HUES64 (cell line): ENCODE measurements around the gene PAK4.

Experiments used
- H3K27ac ChIP-seq: 2 replicates; pipeline ENCODE4 v1.7.0; 2013; ENCODE audit warnings: low read depth, low read length, inconsistent platforms
- H3K27me3 ChIP-seq: 2 replicates; pipeline ENCODE4 v1.6.1; 2013; ENCODE audit warnings: mild to moderate bottlenecking, low read length; ENCODE audit not compliant: insufficient read depth
- H3K36me3 ChIP-seq: 2 replicates; pipeline ENCODE4 v1.6.1; 2013; ENCODE audit warnings: mild to moderate bottlenecking, low read length; ENCODE audit not compliant: insufficient read depth
- H3K4me1 ChIP-seq: 2 replicates; pipeline ENCODE4 v1.6.1; 2013; ENCODE audit warnings: mild to moderate bottlenecking, low read length, moderate library complexity; ENCODE audit not compliant: insufficient read depth
- H3K4me3 ChIP-seq: 2 replicates; pipeline ENCODE4 v1.5.1; 2013; ENCODE audit warnings: mild to moderate bottlenecking, low read length, moderate library complexity
- H3K9ac ChIP-seq: 2 replicates; pipeline ENCODE4 v1.6.1; 2013; ENCODE audit warnings: mild to moderate bottlenecking, low read depth, low read length
- H3K9me3 ChIP-seq: 2 replicates; pipeline ENCODE4 v1.6.1; 2013; ENCODE audit warnings: low read depth, low read length; ENCODE audit not compliant: insufficient read depth
- WGBS: fragments of 150-250, 120-280 bp; methylation state at CpG from one replicate; pipeline ENCODE4 v1.1.7; 2013; ENCODE audit warnings: missing lambda C conversion rate; 5-methylcytosine and 5-hydroxymethylcytosine counted together

The PAK4 gene

GRCh38 chr19:39192846-39193245, 67.3 kb downstream of the PAK4 start:
- Histone ChIP-seq H3K27ac (no peak overlapping the region), H3K9me3 (no peaks in the 10 kb centered on the region)
- 90% methylated on average over 2 of the region's 2 CpGs for WGBS

GRCh38 chr19:39193803-39194202, 68.2 kb downstream of the PAK4 start:
- H3K4me3 ChIP-seq, result no peak overlapping the region
- peaks cover 35% of the 10 kb centered on the region for H3K27me3 ChIP-seq
- no peaks in the 10 kb centered on the region for H3K9me3 ChIP-seq
- H3K27ac ChIP-seq, result no peak overlapping the region
- no peaks in the 10 kb centered on the region for H3K4me1 ChIP-seq
- WGBS, result 39% methylated on average over 7 of the region's 8 CpGs
- H3K9ac ChIP-seq, result no peak overlapping the region
- H3K36me3 ChIP-seq, result no peaks in the 10 kb centered on the region

More at GRCh38 chr19:39192846-39193245, 67.3 kb downstream of the PAK4 start:
- Histone ChIP-seq H3K36me3 (no peaks in the 10 kb centered on the region), H3K9ac (no peak overlapping the region), H3K27me3 (peaks cover 26% of the 10 kb centered on the region), H3K4me3 (no peak overlapping the region), H3K4me1 (no peaks in the 10 kb centered on the region)

DNA sequence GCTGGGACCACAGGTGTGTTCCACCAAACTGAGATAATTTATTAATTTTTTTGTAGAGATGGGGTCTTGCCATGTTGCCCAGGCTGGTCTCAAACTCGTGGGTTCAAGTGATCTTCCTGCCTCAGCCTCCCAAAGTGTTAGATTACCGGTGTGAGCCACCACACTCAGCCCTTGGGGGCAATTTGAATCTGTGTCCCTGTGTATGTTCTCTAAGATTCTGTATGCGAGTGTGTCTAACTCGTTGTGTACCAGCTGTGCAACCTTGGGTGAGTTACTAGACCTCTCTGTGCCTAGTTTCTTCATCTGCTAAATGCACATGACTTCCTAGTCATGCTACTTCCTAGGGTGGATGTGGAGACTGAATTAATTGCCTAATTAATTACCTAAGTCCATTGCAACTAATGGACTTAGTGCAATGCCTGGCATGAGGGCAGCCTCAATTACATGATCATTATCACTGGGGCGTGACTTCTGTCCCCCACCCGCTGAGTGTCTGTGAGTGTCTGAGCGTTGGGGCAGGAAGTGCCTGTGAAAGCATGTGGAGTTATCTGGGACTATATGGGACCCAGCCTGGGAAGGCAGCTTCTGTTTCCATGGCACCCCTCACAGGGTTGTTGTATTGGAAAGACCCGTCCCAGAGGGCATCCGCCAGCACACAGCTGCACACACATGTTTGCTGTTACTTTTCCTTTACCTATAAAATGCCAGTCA, 69.4 kb downstream of the PAK4 start:
- H3K9ac ChIP-seq, result no peak overlapping the region
- H3K27ac ChIP-seq, result no peak overlapping the region
- H3K27me3 ChIP-seq, result peaks cover 37% of the 10 kb centered on the region
- H3K36me3 ChIP-seq, result no peaks in the 10 kb centered on the region
- no peak overlapping the region for H3K4me3 ChIP-seq
- H3K4me1 ChIP-seq, result no peaks in the 10 kb centered on the region
- 61% methylated on average over 9 of the region's 9 CpGs for WGBS
- no peaks in the 10 kb centered on the region for H3K9me3 ChIP-seq

DNA sequence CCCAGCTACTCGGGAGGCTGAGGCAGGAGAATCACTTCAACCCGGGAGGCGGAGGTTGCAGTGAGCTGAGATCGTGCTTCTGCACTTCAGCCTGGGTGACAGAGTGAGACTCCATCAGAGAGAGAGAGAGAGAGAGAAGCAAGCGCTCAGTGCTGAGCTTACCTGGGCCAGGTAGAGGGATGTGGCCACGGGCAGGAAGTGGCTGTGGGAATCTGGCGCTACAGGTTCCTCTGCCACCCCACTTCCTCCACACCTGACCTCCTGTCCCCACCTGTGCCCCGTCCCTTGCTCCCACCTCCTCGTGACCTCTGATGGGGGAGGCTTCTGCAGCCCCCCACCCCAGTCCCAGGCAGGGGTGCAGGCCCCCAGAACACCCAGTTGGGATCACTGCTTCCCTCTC, 70.2 kb downstream of the PAK4 start:
- H3K9me3 ChIP-seq, result no peaks in the 10 kb centered on the region
- H3K36me3 ChIP-seq, result no peaks in the 10 kb centered on the region
- H3K9ac ChIP-seq, result no peak overlapping the region
- H3K27ac ChIP-seq, result no peak overlapping the region
- peaks cover 37% of the 10 kb centered on the region for H3K27me3 ChIP-seq
- no peak overlapping the region for H3K4me3 ChIP-seq
- H3K4me1 ChIP-seq, result no peaks in the 10 kb centered on the region
- WGBS, result 68% methylated on average over 8 of the region's 9 CpGs

GRCh38 chr19:39196320-39196719, 70.7 kb downstream of the PAK4 start:
- peaks cover 37% of the 10 kb centered on the region for H3K27me3 ChIP-seq
- H3K4me3 ChIP-seq, result peak overlapping the region; percentile 52; the same call in 1 of the 2 replicates
- H3K36me3 ChIP-seq, result no peaks in the 10 kb centered on the region
- H3K9me3 ChIP-seq, result no peaks in the 10 kb centered on the region
- no peak overlapping the region for H3K9ac ChIP-seq
- H3K27ac ChIP-seq, result no peak overlapping the region
- H3K4me1 ChIP-seq, result no peaks in the 10 kb centered on the region
- 34% methylated on average over 7 of the region's 7 CpGs for WGBS

DNA sequence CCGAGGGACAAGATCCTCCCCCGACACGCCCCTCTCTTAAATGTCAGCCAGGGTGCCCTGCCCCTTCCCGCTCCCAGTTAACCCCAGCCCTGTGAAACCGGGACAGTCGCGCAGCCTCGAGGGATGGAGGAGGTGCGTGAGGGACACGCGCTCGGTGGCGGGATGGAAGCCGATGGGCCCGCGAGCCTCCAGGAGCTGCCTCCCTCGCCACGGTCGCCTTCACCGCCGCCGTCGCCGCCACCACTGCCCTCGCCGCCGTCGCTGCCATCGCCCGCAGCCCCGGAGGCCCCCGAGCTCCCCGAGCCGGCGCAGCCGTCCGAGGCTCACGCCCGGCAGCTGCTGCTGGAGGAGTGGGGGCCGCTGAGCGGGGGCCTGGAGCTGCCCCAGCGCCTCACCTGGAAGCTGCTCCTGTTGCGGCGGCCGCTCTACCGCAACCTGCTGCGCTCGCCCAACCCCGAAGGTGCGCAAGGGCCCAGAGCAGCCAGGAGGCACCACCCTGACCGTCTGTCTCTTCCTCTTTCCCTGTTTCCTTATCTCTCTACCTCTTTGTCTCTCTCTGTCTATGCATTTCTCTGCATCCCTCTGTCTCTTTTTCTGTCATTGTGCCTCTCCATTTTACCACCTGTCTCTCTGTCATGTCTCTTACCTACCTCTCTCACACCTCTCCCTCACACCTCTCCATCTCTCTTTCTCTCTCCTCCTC, 71.4 kb downstream of the PAK4 start, which contains the start of gene NCCRP1:
Gene NCCRP1, plus strand, starts transcription at position 105 of the 703 bp plus-strand sequence. Its CDS starts 19 bp downstream, at position 124.
- WGBS, result 5% methylated on average over 48 of the region's 51 CpGs
- H3K27me3 ChIP-seq, result peaks cover 42% of the 10 kb centered on the region
- H3K27ac ChIP-seq, result no peak within 1 kb of the TSS
- H3K9me3 ChIP-seq, result no peaks in the 10 kb centered on the region
- H3K4me1 ChIP-seq, result no peaks in the 10 kb centered on the region
- no peaks in the 10 kb centered on the region for H3K36me3 ChIP-seq
- no peak within 1 kb of the TSS; the same call in 1 of the 2 replicates for H3K9ac ChIP-seq
- peak within 1 kb of the TSS; percentile 52 for H3K4me3 ChIP-seq

- Histone ChIP-seq H3K9me3 (no peaks in the 10 kb centered on the region), H3K36me3 (no peaks in the 10 kb centered on the region), H3K4me3 (no peak overlapping the region), H3K4me1 (no peaks in the 10 kb centered on the region), H3K27ac (no peak overlapping the region), H3K27me3 (peaks cover 44% of the 10 kb centered on the region), H3K9ac (no peak overlapping the region)
- 55% methylated on average over 3 of the region's 5 CpGs for WGBS
Measured at GRCh38 chr19:39197808-39198207, 72.2 kb downstream of the PAK4 start.

DNA sequence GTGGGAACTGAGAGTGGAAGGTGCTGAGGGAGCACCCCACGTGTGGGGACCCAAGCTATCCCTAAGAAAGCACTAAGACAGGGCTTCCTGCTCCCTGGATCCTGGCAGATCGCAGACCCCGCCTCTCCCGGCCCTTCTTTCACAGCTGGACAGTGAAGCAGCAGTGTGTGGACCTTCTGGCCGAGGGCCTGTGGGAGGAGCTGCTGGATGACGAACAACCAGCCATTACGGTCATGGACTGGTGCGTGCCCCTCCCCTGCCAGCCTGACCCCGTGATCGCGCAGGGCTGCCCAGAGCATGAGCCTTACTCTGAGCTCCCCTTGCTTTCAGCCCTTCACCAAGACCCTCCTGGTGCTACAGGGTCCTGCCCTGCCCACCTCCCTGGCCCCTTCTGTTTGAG, 73.4 kb downstream of the PAK4 start:
- Histone ChIP-seq H3K9ac (no peak overlapping the region), H3K9me3 (no peaks in the 10 kb centered on the region), H3K4me3 (no peak overlapping the region), H3K36me3 (no peaks in the 10 kb centered on the region), H3K4me1 (no peaks in the 10 kb centered on the region), H3K27ac (no peak overlapping the region), H3K27me3 (peaks cover 56% of the 10 kb centered on the region)
- 58% methylated on average over 11 of the region's 11 CpGs for WGBS

DNA sequence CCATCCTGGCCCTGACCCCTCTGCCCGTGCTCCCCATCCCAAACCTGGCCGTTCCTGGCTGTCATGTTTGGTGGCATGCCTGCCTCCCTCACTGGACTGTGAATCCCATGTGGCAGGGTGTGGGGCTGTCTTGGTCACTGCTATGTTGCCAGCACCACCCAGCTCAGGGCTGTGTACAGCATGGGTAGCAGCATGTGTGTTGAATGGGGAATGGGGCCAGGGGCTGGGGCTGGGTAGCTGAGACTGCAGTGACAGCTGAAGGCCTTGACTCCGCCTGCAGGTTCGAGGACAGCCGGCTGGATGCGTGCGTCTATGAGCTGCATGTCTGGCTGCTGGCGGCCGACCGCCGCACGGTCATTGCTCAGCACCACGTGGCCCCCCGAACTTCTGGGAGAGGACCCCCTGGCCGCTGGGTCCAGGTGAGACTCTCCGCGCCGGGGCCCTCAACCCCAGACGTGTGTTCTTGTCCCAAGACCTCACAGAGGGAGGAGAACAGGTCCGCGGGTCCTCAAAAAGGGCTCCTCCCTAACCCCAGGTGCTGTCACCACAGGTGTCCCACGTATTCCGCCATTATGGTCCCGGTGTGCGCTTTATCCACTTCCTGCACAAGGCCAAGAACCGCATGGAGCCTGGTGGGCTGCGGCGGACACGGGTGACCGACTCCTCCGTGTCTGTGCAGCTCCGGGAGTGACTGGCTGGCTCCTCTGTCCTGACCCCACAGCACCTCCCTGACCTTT, 74.6 kb downstream of the PAK4 start:
- Histone ChIP-seq H3K9me3 (no peaks in the 10 kb centered on the region), H3K36me3 (no peaks in the 10 kb centered on the region)
- 89% methylated on average over 32 of the region's 32 CpGs for WGBS

DNA sequence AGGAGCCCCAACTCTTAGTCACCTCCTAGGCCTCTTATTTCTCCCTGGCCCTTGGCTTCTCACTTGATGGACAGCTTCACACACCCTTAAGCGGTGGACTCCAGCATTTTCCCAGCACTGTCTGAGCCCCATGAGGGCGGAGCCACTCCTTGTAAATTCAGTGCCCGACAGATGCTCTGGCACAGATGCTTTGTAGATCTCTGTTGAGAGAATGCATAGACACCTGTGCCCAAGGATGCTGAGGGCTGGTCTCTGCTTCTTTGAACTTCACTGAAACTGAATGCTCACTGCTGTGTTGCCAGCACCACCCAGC, 75.2 kb downstream of the PAK4 start:
- Histone ChIP-seq H3K27me3 (peaks cover 66% of the 10 kb centered on the region), H3K4me3 (no peak overlapping the region), H3K9me3 (no peaks in the 10 kb centered on the region), H3K27ac (no peak overlapping the region), H3K9ac (no peak overlapping the region), H3K36me3 (no peaks in the 10 kb centered on the region), H3K4me1 (no peaks in the 10 kb centered on the region)
- WGBS, result 87% methylated on average over 3 of the region's 3 CpGs

More for the DNA sequence above, 74.6 kb downstream of the PAK4 start:
- H3K27ac ChIP-seq, result no peak overlapping the region
- H3K4me3 ChIP-seq, result no peak overlapping the region
- H3K4me1 ChIP-seq, result no peaks in the 10 kb centered on the region
- H3K9ac ChIP-seq, result no peak overlapping the region
- H3K27me3 ChIP-seq, result peaks cover 66% of the 10 kb centered on the region

GRCh38 chr19:39202998-39203355, 77.4 kb downstream of the PAK4 start:
- no peaks in the 10 kb centered on the region for H3K4me1 ChIP-seq
- no peak overlapping the region for H3K4me3 ChIP-seq
- 92% methylated on average over 1 of the region's 1 CpG for WGBS
- no peak overlapping the region for H3K9ac ChIP-seq
- no peaks in the 10 kb centered on the region for H3K36me3 ChIP-seq
- no peaks in the 10 kb centered on the region for H3K9me3 ChIP-seq
- peaks cover 44% of the 10 kb centered on the region for H3K27me3 ChIP-seq
- H3K27ac ChIP-seq, result no peak overlapping the region
